Measurements from ENCODE around the gene GJD3. TPM values are rescaled to one million over a fixed set of nuclear protein-coding genes. Genes with fewer than 3 reads are reported as not detected.
A peak's percentile ranks its signal among the peaks of the same experiment; 100 is the strongest.

Gene GJD3
- total and polyA plus RNA-seq, 2 donors: 0.34 to 0.66 TPM

DNA sequence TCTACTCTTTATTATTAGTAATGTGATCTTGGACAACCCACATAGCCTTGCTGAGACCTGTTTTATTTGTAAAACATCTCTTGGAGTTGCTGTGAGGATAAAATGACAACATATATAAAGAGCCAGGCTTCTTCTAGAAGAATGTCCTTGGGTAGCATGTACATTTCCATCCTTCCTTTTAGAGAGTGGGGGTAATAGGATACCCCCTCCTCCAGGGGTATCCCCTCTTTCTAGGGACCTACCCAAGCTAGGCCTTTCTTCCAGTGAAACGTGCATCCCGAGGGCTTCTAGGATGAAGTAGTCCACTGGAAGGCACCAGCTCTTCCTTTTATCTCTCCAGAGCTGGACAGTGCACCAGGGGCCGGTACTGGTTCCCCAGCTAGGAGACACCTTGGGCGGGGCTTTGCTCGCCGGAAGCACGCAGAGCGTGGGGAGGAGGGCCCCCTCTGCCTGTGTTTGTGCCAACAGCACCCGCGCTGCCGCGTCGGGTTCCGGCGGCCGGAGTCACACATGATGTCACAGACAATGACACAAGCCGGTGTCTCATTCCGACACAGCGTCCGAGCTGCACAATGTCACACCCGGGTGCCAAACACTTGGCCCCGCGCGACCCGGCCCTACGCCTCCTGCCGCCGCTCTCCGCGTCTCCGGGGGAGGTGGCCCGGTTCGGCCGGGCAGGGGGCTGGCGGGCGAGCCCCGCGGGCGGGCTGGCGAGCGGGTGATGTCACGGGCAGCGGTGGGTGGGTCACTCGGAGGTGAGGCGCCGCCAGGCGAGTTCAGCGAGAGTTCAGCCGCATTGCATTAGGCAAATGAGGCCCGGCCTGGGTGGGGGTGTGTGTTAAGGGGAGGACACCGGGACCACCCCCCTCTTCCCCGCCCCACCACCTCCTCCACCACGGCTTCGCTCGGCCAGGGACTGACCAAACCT, 23.4 kb downstream of the GJD3 start:
- no peaks in the 10 kb centered on the region for H3K36me3 ChIP-seq (ENCODE audit: control insufficient read depth in 2 of 2, insufficient read depth in 2 of 2, low read length in 1 of 2)
- peak in 5 of 9 donors; percentile 71 to 88 (median 82) for DNase-seq (ENCODE audit: low read depth in 6 of 9, low spot score in 9 of 9)
- peaks cover 43 to 86% of the 10 kb centered on the region in 2 donors for H3K4me1 ChIP-seq (ENCODE audit: control insufficient read depth in 2 of 2, insufficient read depth in 2 of 2, low read length in 2 of 2)
- peak overlapping the region; percentile 62 to 78 for H3K27ac ChIP-seq (ENCODE audit: low read depth in 1 of 2, low read length in 1 of 2)
- peak overlapping the region; percentile 59 to 87 for H3K4me3 ChIP-seq (ENCODE audit: low read length in 2 of 2)
- H3K27me3 ChIP-seq (ENCODE audit: control insufficient read depth in 2 of 2, insufficient read depth in 1 of 2, low read length in 1 of 2): peaks cover 19 to 44% of the 10 kb centered on the region in 2 donors
- peaks cover 0 to 11% of the 10 kb centered on the region in 2 donors for H3K9me3 ChIP-seq (ENCODE audit: control insufficient read depth in 2 of 2, insufficient read depth in 1 of 2, low read length in 1 of 2)
- WGBS: 2% methylated on average over 55 of the region's 55 CpGs

GRCh38 chr17:40340327-40340726, 24.2 kb downstream of the GJD3 start:
- H3K4me3 ChIP-seq (ENCODE audit: low read length in 2 of 2): no peak overlapping the region
- H3K4me1 ChIP-seq (ENCODE audit: control insufficient read depth in 2 of 2, insufficient read depth in 2 of 2, low read length in 2 of 2): peaks cover 35 to 78% of the 10 kb centered on the region in 2 donors
- DNase-seq (ENCODE audit: low read depth in 6 of 9, low spot score in 9 of 9): no peak
- WGBS: 97% methylated on average over 1 of the region's 1 CpG
- no peaks in the 10 kb centered on the region for H3K36me3 ChIP-seq (ENCODE audit: control insufficient read depth in 2 of 2, insufficient read depth in 2 of 2, low read length in 1 of 2)
- H3K27me3 ChIP-seq (ENCODE audit: control insufficient read depth in 2 of 2, insufficient read depth in 1 of 2, low read length in 1 of 2): peaks cover 19 to 40% of the 10 kb centered on the region in 2 donors
- no peak overlapping the region for H3K27ac ChIP-seq (ENCODE audit: low read depth in 1 of 2, low read length in 1 of 2)
- peaks cover 0 to 11% of the 10 kb centered on the region in 2 donors for H3K9me3 ChIP-seq (ENCODE audit: control insufficient read depth in 2 of 2, insufficient read depth in 1 of 2, low read length in 1 of 2)

DNA sequence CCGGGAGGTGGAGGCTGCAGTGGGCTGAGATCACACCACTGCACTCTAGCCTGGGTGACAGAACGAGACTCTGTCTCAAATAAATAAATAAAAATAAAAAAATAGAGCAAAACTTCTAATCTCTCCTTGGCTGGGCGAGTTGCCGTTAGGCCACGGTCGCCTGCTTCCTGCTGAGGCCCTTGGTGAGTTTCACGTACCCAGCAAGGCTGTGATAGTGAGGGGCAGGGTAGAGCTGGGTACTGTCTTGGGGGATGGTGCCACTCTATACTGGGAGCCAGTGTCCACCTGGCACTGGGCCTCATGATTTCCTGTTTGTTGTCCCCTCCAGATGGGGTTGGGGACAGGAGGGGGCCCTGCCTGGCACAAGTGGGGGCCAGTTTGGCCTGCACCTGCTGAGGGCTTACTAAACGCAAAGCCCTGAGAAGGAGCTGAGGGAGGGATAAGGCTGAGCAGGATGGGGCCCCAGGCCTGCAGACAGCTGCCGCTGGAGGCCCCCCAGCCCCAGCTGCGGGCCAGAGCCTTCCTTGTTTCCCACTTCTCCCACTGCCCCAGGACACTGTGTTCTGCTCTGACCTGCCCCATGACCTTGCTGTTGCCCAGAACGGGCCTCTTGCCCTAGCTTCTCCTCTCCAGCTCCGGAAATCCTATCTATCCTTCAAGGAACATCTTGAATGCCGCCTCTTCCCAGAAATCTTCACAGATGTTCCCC, 25.4 kb downstream of the GJD3 start:
- DNase-seq (ENCODE audit: low read depth in 6 of 9, low spot score in 9 of 9): no peak
- H3K27ac ChIP-seq (ENCODE audit: low read depth in 1 of 2, low read length in 1 of 2): peak overlapping the region in 1 of 2 donors; percentile 59
- H3K9me3 ChIP-seq (ENCODE audit: control insufficient read depth in 2 of 2, insufficient read depth in 1 of 2, low read length in 1 of 2): peaks cover 0 to 11% of the 10 kb centered on the region in 2 donors
- H3K27me3 ChIP-seq (ENCODE audit: control insufficient read depth in 2 of 2, insufficient read depth in 1 of 2, low read length in 1 of 2): peaks cover 19 to 27% of the 10 kb centered on the region in 2 donors
- H3K36me3 ChIP-seq (ENCODE audit: control insufficient read depth in 2 of 2, insufficient read depth in 2 of 2, low read length in 1 of 2): no peaks in the 10 kb centered on the region
- H3K4me1 ChIP-seq (ENCODE audit: control insufficient read depth in 2 of 2, insufficient read depth in 2 of 2, low read length in 2 of 2): peaks cover 26 to 73% of the 10 kb centered on the region in 2 donors
- H3K4me3 ChIP-seq (ENCODE audit: low read length in 2 of 2): no peak overlapping the region
- WGBS: 45% methylated on average over 13 of the region's 13 CpGs

- H3K27me3 ChIP-seq (ENCODE audit: control insufficient read depth in 2 of 2, insufficient read depth in 1 of 2, low read length in 1 of 2): peaks cover 12 to 17% of the 10 kb centered on the region in 2 donors
- H3K9me3 ChIP-seq (ENCODE audit: control insufficient read depth in 2 of 2, insufficient read depth in 1 of 2, low read length in 1 of 2): peaks cover 0 to 8% of the 10 kb centered on the region in 2 donors
- H3K36me3 ChIP-seq (ENCODE audit: control insufficient read depth in 2 of 2, insufficient read depth in 2 of 2, low read length in 1 of 2): no peaks in the 10 kb centered on the region
- peaks cover 23 to 65% of the 10 kb centered on the region in 2 donors for H3K4me1 ChIP-seq (ENCODE audit: control insufficient read depth in 2 of 2, insufficient read depth in 2 of 2, low read length in 2 of 2)
- H3K4me3 ChIP-seq (ENCODE audit: low read length in 2 of 2): no peak overlapping the region
- peak overlapping the region; percentile 11 to 36 for H3K27ac ChIP-seq (ENCODE audit: low read depth in 1 of 2, low read length in 1 of 2)
- no peak for DNase-seq (ENCODE audit: low read depth in 6 of 9, low spot score in 9 of 9)
- 83% methylated on average over 5 of the region's 5 CpGs for WGBS
Observed at GRCh38 chr17:40338058-40338457, 26.5 kb downstream of the GJD3 start.

DNA sequence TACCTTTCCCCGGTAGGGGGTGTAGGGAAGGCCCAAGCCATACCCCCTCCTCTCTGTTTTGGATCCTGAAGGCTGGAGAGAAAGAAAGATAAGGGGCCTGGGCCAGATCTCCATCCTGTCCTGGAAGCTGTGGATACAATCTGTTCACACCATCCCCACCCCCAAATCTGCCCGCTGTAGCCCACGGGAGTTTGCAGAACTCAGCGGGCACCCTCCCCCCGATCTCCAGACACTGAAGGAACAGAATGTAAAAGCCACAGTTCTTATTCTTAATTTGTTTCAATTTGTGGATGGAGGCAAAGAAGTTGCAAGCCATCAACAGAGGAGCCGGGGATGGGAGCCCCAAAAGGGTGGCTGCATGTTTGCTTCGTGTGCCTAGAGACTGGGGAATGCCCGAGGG, 27.2 kb downstream of the GJD3 start:
- Histone ChIP-seq H3K4me1 (ENCODE audit: control insufficient read depth in 2 of 2, insufficient read depth in 2 of 2, low read length in 2 of 2) (peaks cover 18 to 62% of the 10 kb centered on the region in 2 donors), H3K9me3 (ENCODE audit: control insufficient read depth in 2 of 2, insufficient read depth in 1 of 2, low read length in 1 of 2) (peaks cover 0 to 2% of the 10 kb centered on the region in 2 donors), H3K4me3 (ENCODE audit: low read length in 2 of 2) (no peak overlapping the region), H3K27ac (ENCODE audit: low read depth in 1 of 2, low read length in 1 of 2) (no peak overlapping the region), H3K27me3 (ENCODE audit: control insufficient read depth in 2 of 2, insufficient read depth in 1 of 2, low read length in 1 of 2) (peaks cover 5 to 10% of the 10 kb centered on the region in 2 donors), H3K36me3 (ENCODE audit: control insufficient read depth in 2 of 2, insufficient read depth in 2 of 2, low read length in 1 of 2) (no peaks in the 10 kb centered on the region)
- no peak for DNase-seq (ENCODE audit: low read depth in 6 of 9, low spot score in 9 of 9)
- WGBS: 86% methylated on average over 8 of the region's 8 CpGs

- H3K4me1 ChIP-seq (ENCODE audit: control insufficient read depth in 2 of 2, insufficient read depth in 2 of 2, low read length in 2 of 2): peaks cover 23 to 64% of the 10 kb centered on the region in 2 donors
- H3K27me3 ChIP-seq (ENCODE audit: control insufficient read depth in 2 of 2, insufficient read depth in 1 of 2, low read length in 1 of 2): no peaks in the 10 kb centered on the region
- no peaks in the 10 kb centered on the region for H3K9me3 ChIP-seq (ENCODE audit: control insufficient read depth in 2 of 2, insufficient read depth in 1 of 2, low read length in 1 of 2)
- 96% methylated on average over 8 of the region's 8 CpGs for WGBS
- no peak overlapping the region for H3K27ac ChIP-seq (ENCODE audit: low read depth in 1 of 2, low read length in 1 of 2)
- no peak for DNase-seq (ENCODE audit: low read depth in 6 of 9, low spot score in 9 of 9)
- H3K36me3 ChIP-seq (ENCODE audit: control insufficient read depth in 2 of 2, insufficient read depth in 2 of 2, low read length in 1 of 2): peaks cover 0 to 11% of the 10 kb centered on the region in 2 donors
- H3K4me3 ChIP-seq (ENCODE audit: low read length in 2 of 2): no peak overlapping the region
Observed at GRCh38 chr17:40335620-40336019, 28.9 kb downstream of the GJD3 start.

GRCh38 chr17:40333781-40334448, 30.6 kb downstream of the GJD3 start:
- DNase-seq (ENCODE audit: low read depth in 6 of 9, low spot score in 9 of 9): no peak
- Histone ChIP-seq H3K4me3 (ENCODE audit: low read length in 2 of 2) (no peak overlapping the region), H3K4me1 (ENCODE audit: control insufficient read depth in 2 of 2, insufficient read depth in 2 of 2, low read length in 2 of 2) (peaks cover 30 to 68% of the 10 kb centered on the region in 2 donors), H3K27ac (ENCODE audit: low read depth in 1 of 2, low read length in 1 of 2) (no peak overlapping the region), H3K36me3 (ENCODE audit: control insufficient read depth in 2 of 2, insufficient read depth in 2 of 2, low read length in 1 of 2) (peaks cover 0 to 12% of the 10 kb centered on the region in 2 donors), H3K27me3 (ENCODE audit: control insufficient read depth in 2 of 2, insufficient read depth in 1 of 2, low read length in 1 of 2) (no peaks in the 10 kb centered on the region), H3K9me3 (ENCODE audit: control insufficient read depth in 2 of 2, insufficient read depth in 1 of 2, low read length in 1 of 2) (no peaks in the 10 kb centered on the region)
- WGBS: 81% methylated on average over 4 of the region's 4 CpGs

DNA sequence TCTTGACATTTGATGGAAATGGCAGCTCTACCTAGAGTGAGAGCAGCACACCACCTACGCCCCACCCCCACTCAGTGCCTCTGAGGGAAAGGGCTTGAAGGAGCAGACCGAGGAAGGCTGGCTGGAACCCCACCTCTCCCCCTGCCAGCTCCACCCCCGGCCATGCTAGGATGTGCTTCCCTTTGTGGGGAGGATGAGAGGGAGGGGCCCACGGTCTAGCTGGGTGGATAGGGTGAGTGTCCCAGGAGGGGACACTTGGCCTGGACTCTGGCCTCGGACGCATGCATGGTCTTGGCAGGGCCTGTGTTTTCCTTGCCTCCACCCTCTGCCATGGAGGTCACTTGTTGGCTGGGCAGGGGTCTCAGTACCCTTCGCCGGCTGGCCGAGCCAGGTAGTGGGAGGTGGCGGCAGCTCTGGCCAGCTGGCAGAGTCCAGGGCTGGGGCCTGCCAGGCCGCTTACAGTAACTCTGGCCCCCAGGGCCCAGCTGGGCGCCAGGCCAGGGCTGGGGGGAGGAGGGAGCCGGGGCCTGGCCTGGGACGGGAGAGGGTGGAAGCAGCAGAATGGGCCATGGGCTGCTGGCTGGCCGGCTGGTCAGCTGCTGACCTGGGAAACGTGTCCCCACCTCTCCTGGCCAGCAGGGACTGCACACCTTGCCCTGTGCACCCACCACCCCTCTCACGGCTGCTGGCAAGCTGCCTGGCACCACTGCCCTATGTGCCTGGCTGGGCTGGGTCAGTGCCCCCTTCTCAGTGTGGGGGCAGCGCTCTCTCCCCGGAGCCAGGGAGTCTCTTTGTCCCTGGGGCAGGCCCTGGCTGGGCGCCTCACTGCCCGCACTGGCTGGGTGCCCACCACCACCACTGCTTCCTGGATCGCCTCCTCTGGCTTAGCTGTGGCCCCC, 32.5 kb downstream of the GJD3 start:
- WGBS: 73% methylated on average over 22 of the region's 22 CpGs
- Histone ChIP-seq H3K27me3 (ENCODE audit: control insufficient read depth in 2 of 2, insufficient read depth in 1 of 2, low read length in 1 of 2) (no peaks in the 10 kb centered on the region), H3K4me3 (ENCODE audit: low read length in 2 of 2) (no peak overlapping the region), H3K27ac (ENCODE audit: low read depth in 1 of 2, low read length in 1 of 2) (peak overlapping the region in 1 of 2 donors; percentile 61), H3K36me3 (ENCODE audit: control insufficient read depth in 2 of 2, insufficient read depth in 2 of 2, low read length in 1 of 2) (peaks cover 0 to 12% of the 10 kb centered on the region in 2 donors), H3K9me3 (ENCODE audit: control insufficient read depth in 2 of 2, insufficient read depth in 1 of 2, low read length in 1 of 2) (no peaks in the 10 kb centered on the region), H3K4me1 (ENCODE audit: control insufficient read depth in 2 of 2, insufficient read depth in 2 of 2, low read length in 2 of 2) (peaks cover 32 to 63% of the 10 kb centered on the region in 2 donors)
- DNase-seq (ENCODE audit: low read depth in 6 of 9, low spot score in 9 of 9): no peak
